GM18498 (cell line): ENCODE data around the gene KLC4.
"Not testable (repeated sequence)": the region's sequence is repeated elsewhere in the genome, so short reads cannot be mapped to it uniquely, and the experiment has no call there.

Experiments used
- ATAC-seq: cut with Tn5 transposase; IDR thresholded peaks from one replicate; pipeline ENCODE4 v1.9.1; 2021; ENCODE audit warnings: mild to moderate bottlenecking, moderate library complexity; ENCODE audit not compliant: unreplicated experiment

Gene KLC4

DNA sequence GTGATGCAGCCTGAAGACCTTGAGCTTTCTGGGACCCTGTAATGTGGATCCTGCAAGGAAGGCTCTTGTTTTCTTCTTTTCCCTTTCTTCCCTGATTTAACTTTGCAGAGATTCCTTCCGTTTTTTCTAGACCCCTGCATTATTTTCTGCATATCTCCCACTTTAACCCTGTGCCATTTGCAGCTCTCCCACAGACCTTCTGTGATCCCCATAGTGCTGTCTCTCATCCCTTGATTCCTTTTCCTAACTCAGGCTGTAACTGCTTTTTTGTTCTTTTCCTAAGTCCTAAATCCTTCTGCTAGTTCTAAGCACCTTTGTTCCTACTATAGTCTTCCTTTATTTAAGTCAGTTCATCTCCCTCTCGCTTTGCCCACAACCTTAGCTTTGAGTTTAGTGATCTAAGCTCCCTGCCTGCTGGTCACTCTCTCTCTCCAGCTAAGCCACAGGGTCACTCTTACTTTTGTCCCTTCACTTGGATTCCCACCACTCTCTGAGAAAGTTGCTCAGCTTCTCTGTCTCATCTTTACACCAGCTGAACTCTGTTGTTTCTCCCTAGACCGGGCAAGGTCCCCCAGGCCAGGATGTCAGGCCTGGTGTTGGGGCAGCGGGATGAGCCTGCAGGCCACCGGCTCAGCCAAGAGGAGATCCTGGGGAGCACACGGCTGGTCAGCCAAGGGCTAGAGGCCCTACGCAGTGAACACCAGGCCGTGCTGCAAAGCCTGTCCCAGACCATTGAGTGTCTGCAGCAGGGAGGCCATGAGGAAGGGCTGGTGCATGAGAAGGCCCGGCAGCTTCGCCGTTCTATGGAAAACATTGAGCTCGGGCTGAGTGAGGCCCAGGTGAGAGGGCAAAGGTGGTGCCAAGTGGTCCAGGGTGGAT lies 1.6 kb downstream of the KLC4 start:
- ATAC-seq: no peak

DNA sequence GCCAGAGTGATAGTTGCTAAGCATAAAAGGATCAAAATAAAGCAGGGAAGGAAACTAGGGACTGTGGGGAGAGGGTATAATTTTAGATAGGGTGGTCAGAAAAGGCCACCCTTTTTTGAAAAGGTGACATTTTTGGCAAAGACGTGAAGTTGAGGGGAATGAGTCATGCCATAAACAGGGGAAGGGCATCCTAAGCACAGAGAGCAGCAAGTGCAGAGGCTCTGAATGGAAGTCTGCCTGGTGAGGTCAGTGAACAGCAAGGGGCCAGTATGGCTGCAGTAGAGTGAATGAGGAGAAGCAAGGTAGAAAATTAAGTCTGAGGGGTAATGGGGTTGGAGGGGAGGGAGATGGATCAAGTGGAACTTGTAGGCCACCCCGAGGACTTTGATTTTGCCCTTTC lies 2.4 kb downstream of the KLC4 start:
- ATAC-seq: no peak

DNA sequence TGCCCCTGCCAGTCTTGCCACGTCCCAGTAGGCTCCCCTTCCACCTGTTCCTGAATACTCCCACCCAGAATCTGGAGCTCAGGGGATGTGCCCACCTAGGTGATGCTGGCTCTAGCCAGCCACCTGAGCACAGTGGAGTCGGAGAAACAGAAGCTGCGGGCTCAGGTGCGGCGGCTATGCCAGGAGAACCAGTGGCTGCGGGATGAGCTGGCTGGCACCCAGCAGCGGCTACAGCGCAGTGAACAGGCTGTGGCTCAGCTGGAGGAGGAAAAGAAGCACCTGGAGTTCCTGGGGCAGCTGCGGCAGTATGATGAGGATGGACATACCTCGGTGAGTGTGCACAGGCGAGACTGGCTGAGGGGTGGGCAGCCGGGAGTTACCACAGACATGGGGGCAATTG lies 3.4 kb downstream of the KLC4 start:
- no peak for ATAC-seq

DNA sequence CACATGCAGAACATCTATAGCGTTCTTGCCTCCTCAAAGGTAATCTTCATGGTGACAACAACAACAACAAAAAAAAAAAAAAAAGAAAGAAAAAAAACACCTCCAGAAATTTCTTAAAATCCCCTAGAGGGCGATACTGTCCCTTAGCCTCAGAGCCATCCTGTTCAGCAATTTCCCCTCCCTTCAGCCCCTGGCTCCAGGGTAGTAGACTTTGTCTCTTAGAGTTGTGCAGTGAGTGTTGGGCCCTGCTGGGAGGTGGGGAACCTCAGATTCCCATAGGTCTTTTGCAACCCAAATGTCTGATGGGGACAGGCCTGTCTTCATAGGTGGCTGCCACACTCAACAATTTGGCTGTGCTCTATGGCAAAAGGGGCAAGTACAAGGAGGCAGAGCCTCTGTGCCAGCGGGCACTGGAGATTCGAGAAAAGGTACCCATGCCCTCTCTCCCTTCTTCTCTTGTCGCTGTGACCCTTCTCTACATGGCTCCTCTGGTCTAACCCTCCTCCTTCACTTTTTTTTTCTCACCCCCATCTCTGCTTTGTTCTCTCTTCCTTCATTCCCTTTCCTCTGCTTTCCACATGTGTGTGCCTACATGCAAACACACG lies 10.7 kb downstream of the KLC4 start:
- no peak for ATAC-seq

DNA sequence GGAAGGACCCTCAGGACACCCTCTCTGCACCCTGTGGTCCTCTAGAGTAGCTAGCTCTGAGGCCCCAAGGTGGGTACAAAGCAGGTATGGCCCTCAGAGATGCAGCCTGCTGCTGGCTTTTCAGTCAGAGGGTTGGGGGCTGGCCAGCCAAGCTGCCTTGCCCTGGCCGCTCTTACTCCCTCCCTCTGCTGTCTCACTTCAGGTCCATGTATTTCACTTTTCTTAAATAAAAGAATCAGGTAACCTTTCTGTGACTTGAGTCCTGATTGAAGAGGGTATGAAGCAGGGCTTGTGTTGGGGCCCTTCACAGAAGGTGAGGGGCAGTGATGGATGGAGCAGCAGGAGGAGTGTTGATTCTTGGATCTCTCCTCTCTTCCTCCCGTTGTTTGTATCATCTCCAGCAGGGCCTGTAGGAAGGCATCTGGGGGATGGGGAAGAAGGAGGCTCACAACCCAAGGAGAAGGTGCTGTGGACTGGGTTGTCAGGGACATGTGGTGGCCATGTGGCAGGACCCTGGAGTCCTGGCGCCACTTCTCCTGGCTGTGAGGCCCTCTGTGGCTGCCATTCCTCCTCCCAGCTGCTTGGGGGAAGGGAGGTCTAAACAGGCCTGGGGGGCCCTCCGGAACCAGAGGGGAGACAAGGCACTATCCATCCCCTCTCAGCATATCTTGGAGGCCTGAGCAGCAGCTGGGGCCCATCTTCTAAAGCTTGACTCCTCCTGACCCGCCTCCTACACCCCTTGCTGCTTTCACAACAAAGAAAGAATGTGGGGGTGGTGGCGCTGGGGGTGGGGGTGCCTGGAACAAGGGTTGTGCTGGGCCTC lies 15.6 kb downstream of the KLC4 start:
- ATAC-seq: no peak

DNA sequence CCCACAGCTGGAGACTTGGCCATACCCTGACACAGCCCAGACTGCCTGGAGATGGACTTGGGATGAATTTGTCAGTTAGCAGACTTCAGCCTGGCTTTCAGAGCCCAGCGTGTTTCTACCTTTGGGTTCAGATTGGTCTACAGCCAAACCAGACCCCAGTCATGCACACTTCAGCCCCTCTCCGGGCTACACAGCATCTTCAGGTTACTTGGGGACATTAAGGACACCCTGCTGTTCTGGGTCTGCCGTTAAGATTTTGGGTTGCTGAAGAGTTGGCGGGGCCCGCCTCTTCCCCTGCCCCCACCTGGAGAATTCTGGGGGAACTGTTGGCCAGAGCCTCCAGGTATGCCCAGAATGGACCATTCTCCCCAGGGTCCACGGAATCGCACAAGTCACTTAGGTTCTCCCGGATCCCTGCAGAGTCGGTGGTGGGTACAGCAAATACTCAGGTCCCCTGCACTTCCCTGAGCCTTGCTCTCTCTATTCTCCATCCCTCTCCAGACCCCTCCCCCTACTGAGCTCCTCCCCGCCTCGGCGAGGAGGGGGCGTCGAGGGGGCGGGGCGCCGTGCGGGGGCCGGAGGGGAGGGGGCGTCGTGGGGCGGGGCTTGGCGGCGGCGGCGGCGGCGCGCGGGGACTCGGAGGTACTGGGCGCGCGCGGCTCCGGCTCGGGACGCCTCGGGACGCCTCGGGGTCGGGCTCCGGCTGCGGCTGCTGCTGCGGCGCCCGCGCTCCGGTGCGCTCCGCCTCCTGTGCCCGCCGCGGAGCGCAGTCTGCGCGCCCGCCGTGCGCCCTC lies 16.4 kb downstream of the KLC4 start, which contains the start of gene PTK7:
TSS of gene PTK7 (plus strand) at position 645 of the 794 bp plus-strand sequence. CDS start 175 bp downstream, outside the sequence.
- ATAC-seq: no peak

DNA sequence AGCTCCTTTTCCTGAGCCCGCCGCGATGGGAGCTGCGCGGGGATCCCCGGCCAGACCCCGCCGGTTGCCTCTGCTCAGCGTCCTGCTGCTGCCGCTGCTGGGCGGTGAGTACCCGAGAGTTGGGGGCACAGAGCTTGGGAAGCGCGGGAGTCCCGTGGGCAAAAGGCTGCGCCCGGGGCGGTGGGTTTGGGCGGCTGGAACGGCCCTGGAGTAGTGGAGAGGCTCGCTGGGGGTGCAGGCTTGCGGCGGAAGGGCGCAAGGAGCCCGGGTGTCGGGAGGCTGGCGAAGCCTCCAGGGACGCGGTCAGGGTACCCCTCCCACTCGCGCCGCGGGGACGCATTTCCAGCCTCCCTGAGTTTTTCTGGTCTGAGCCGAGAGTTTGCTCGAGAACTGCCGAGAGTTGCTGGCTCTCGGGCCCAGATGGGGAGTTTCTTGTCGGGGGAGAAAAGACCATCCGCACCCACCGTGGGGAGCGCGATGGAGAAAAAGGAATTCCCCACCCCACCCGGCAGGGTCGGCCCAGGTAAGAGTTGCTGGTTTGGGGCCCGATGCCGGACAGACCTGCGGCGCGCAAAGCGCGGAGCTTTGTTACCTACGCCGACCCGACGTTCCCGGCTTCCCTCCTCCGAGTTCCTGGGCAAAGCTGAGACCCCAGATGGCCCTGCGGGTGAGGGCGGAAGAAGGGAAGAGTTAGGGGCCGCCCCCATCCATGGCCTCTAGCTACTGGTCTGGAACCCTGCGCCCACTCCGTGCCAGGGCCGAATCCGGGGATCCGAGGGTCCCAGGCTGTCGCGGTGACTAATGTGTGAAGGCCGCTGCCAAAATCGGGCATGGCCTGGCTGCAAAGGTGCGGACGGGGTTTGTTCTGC lies 17.3 kb downstream of the KLC4 start:
- no peak for ATAC-seq

DNA sequence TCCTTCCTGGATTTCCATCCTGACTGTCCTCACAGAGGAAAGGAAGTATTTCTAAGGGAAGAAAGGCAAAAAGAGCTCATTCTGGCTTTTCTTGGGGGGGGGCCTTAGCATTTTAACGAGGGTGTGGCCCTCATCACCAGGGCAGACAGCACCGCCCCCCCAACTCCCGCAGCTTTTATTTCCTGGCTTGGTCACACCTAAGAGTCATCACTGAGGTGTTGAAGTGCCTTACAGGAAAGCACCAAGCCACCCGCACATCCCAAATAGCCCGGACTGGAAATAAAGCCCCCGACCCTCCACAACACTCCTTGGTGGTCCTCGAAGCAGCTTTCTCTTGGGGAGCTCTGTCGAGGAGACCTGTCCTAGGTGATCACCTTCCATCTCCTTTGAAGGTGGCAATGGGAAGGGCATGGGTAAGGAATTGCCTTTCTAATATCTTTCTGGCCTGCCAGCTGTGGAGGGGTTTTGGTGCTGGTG lies 17.9 kb downstream of the KLC4 start:
- ATAC-seq: no peak

DNA sequence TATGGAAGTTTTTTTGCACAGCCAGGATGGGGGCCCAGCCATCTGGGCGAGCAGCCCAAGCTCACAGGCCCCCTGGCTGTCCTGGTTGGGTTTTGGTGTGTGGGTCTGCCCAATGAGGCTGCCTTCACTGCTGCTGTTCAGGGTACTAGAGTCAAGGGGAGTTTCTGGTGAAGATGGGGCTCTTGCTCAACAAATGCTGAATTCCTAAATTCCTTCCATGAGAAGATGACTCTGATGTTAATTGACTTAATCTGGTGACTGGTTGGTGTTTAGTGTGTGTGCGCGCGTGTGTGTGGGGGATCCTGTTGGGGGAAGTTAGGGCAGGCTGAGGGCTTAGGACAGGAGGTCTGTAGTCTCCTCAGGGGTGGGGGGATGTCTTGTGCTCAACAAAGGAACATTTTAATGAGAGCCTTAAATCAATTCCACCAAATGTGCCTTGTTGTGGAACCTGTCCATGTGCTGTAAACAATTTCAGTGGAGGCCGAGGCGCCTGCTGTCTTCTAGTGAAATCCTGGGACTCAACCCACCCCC lies 18.6 kb downstream of the KLC4 start:
- ATAC-seq: no peak

DNA sequence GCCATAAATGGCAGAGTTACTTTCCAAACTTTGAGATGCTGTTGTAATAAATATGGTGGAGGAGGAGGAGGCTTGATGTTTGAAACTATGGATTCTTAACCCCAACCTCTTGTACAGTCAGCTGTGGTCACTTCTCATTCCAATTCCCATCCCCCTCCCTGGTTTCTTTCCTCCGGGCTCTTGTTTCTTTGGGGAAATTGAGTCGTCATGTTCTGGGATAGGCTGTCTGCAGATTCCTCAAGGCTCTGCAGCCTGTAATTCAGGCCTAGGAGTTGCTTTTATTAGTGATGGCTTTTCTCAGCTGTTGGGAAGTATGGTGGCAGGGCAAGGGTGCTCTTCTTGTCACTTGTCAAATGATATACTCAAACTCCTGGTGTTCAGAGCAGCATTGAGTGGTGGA lies 19.3 kb downstream of the KLC4 start:
- no peak for ATAC-seq

DNA sequence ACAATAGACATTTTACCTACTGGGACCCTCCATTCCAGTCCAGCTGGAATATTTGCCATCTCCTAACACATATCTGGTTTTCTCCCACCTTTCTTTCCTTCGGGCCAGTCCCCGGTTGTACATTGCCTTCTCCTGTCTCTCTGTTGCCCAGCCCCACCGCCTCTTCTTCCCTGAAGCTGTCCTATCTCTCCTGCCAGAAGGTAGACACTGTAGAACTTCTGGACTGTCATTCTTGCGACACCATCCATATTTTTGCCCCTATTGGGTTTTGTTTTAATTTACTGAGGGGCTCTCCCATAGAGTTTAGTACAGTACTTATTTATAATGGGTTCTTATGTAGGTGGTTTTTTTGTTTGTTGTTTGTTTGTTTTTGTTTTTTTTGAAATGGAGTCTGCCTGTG lies 21.6 kb downstream of the KLC4 start:
- no peak for ATAC-seq

DNA sequence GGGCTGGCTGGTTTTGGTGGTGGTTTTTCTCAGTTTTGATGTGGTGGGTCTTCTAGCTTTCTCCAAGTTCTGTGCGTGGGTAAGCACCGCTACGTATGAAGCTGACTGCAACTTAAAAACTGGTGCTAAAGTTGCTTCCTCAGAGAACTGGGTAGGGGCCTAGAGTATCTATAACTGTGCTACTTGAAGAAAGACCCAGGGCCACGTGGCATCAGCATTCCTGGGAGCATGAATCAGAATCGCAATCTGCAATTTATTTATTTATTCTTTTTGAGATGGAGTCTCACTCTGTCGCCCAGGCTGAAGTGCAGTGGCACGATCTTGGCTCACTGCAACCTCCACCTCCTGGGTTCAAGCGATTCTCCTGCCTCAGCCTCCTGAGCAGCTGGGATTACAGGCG lies 22.5 kb downstream of the KLC4 start:
- ATAC-seq: not testable (repeated sequence)

DNA sequence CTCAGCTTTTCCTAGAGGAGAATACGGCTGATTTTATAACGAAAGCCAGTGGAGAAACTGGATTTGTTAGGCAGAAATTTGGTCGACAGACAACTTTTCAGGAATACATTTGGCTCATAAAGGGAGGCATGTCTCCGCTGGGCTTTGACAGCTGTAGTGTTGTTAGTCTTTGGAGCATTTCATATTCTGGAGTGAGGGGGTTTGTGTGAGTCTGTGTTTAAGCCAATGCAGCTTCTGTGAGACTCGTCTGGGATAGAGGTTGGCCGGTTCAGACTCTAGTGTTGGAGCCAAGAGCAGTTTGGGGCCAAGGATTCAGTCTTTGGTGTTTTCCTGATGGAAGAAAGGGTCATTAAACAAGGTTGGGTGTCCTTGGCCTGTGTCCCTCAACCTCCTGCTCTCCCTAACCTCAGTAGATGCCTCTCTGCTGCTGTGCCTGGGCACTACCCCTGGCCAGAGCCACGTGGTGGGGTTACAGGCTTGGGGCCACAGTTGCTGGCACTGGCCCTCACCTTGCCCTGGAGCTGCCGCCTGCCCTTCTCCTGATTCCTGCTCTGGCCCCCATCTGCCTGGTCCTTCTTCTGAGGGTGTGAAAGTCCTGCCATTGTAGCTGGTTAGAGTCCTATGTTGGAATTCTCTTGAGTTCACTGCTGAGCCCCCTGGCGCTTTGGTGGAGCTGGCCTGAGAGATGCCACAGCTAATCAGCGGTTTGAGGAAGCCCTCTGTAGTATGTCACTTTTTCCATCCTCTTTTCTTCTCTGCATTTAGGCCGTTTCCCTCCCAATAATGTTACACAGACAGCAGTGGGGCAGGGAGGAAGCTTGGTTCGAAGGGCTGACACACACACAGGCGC lies 23.6 kb downstream of the KLC4 start:
- ATAC-seq: no peak

DNA sequence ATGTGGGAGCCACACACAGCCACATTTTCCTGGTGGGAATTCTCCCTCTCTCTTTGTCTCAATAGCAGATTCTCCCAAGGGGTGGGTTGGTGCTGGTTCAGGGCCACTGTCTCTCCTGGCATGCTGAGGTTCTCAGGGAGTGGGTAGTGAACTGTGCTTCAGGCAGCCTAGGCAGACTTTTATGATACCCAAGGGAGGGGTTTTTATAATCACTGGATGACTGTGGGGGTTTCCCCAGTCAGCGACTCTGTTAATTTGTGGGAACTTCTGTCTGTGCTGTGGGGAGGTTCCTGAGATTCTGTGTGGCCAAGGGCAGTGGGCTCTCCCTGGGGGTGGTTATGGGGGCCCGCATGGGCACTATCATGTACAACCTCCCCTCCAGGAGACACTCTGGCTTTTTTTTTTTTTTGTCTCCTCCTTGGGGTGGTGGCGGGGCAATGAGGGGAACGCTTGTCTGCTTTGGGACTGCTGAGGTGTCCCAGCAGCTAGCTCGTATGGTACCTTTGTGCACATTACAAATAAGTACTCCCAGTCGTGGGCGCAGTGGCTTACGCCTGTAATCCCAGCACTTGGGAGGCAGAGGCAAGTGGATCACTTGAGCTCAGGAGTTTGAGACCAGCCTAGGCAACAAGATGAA lies 26.7 kb downstream of the KLC4 start:
- no peak for ATAC-seq

DNA sequence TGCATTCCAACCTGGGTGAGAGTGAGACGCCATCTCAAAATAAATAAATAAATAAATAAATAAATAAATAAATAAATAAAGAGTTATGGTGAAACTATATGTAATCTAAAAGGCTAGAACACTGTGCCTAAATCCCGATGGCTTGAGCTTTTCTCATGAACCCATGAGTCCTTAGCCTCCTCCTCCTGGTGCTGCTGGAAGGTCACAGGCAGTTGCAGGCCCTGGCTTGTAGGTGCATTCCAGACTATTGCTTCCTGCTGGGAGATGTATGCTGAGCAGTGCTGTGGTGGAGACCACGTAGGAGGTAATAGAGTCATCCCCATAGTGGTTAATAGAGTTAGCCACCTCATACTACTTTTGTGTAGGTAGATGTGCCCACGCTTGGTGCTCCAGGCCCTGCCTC lies 29.2 kb downstream of the KLC4 start:
- no peak for ATAC-seq

DNA sequence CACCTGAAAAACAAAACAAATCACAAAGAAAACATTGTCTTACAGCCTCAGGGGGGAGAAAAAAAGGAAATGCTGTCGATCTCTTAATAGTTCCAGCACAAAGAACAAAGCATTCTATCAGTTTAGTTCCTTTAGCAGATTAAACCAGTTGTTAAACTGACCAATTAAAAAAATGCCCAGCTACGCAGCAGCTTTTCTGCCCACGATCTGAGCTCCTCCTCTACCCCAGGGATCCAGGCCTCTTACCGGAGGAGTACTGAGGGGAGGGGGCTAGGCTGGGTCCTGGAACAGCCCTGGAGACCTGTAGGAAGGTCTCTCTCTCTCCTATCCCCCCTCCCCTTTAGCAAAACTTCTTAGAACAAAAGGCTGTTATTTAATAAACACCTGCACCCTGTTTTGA lies 30.0 kb downstream of the KLC4 start:
- ATAC-seq: no peak

DNA sequence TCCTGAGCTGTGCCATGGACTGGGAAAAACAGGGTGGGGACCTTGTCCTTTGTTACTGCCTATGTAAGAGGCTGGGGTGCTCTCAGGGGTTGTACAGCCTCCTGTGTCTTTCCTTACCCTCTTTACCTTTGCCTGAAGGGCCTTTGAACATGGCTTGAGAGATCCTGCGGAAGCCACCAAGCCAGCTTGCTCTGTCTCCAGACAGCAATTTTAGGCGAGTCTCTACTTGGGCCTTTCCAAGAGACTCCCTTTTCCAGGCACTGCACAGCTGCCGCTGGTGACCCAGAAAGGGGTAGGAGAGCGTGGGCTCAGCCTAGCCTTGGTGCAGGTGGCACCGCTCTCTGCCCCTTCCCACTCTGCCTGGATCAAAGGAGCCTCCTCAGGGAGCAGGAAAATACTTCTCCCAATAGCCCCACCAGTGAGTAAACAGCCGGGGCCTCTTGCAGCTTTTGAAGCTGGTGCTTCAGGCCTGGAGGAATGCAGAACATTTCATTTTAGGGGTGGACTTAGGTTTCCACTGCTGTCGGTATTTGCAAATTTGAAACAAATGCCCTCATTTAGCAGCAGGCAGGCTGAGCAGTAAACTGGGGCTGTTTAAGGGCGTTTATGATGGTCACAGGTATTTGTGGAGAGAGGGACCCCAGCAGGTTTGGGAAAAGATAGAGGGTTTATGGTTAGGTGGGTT lies 30.6 kb downstream of the KLC4 start:
- no peak for ATAC-seq
